ENCODE results near the gene GPR108.

- TF ChIP-seq CTCF (IDR thresholded peaks at IDR 0.05) (no peak), POLR2A (IDR thresholded peaks at IDR 0.05) (no peak)
These were observed 17.9 kb downstream of the GPR108 start for GRCh38 chr19:6719540-6719861.
